HepG2 (cell line): ENCODE measurements around the gene CDC37L1. TPM values are rescaled to one million over a fixed set of nuclear protein-coding genes. Genes with fewer than 3 reads are reported as not detected.

Experiments used
- ATAC-seq: fragments of 200-7000 bp; cut with Tn5 transposase; 3 replicates; pipeline ENCODE4 v1.9.1; 2020; ENCODE audit warnings: mild to moderate bottlenecking, moderate library complexity
- BruUV-seq: library from RNA; stranded (reverse); fragments of 400-500 nt; replicated peaks from 2 replicates; lab custom pipeline; 2021; lab: Mats Ljungman, UMichigan
- CTCF ChIA-PET: fragments of 300-600 bp; formaldehyde crosslinking; extraction: SDS; loops from one replicate; lab custom pipeline; 2021; ENCODE audit warnings: low total read pairs, inconsistent platforms, low intra/inter-chr PET ratio; lab: Yijun Ruan, JAX
- POLR2A ChIA-PET: fragments of 350-600 bp; sonication (Branson Sonifier 250); formaldehyde crosslinking; loops from one replicate; lab custom pipeline; 2020; ENCODE audit warnings: antibody characterized with exemption, inconsistent platforms; lab: Yijun Ruan, JAX
- DNase-seq: peaks from one replicate; pipeline ENCODE4 v3.0.0-alpha.2; 2015; ENCODE audit warnings: low spot score
- FAIRE-seq: peaks from 3 replicates; lab custom pipeline; 2011; peaks lifted over from hg19 to GRCh38; lab: Jason Lieb, UNC
- H2AFZ ChIP-seq: one replicate; pipeline ENCODE4 v1.6.1; 2011; ENCODE audit warnings: low read length, inconsistent platforms
- H3K27ac ChIP-seq: fragments of 300-600 bp; 3 replicates; pipeline ENCODE4 v1.8.0; 2011; ENCODE audit warnings: mixed run types, mild to moderate bottlenecking, mixed read lengths, low read length, inconsistent platforms; ENCODE audit not compliant: insufficient read depth; ENCODE audit errors: extremely low read length
- H3K27me3 ChIP-seq, 2 experiments: fragments of 200-600 bp in 1 of 2; 2 replicates in 1 of 2; 3 replicates in 1 of 2; pipeline versions ENCODE4 v1.6.0 to v1.8.0; 2011; ENCODE audit warnings: low read length in 2 of 2, mild to moderate bottlenecking in 2 of 2, moderate library complexity in 2 of 2, inconsistent platforms in 1 of 2; ENCODE audit not compliant: insufficient read depth in 2 of 2, control insufficient read depth in 1 of 2
- H3K36me3 ChIP-seq, 2 experiments: fragments of 200-600 bp in 1 of 2; replicated peaks in 1 of 2; 2 replicates in 1 of 2; 3 replicates in 1 of 2; pipeline versions ENCODE4 v1.5.1 to v1.8.0; 2011; ENCODE audit warnings: low read length in 2 of 2, inconsistent platforms in 1 of 2; ENCODE audit not compliant: insufficient read depth in 2 of 2, control insufficient read depth in 1 of 2
- H3K4me1 ChIP-seq: 2 replicates; pipeline ENCODE4 v1.5.1; 2012; ENCODE audit warnings: low read length, inconsistent platforms; ENCODE audit not compliant: insufficient read depth
- H3K4me2 ChIP-seq: 2 replicates; pipeline ENCODE4 v1.6.0; 2011; ENCODE audit warnings: low read depth, low read length, inconsistent platforms
- H3K4me3 ChIP-seq, 3 experiments: fragments of 200-600 bp in 1 of 3; sonication (generic), shearing (Covaris generic) in 1 of 3; replicated peaks in 1 of 3; 2 replicates each; pipeline ENCODE4 v1.5.1; 2011 to 2016; ENCODE audit warnings: low read length in 3 of 3, inconsistent platforms in 2 of 3, low read depth in 2 of 3, mild to moderate bottlenecking in 2 of 3, control low read depth in 1 of 3, mixed read lengths in 1 of 3; ENCODE audit not compliant: insufficient read depth in 1 of 3
- H3K79me2 ChIP-seq: one replicate; pipeline ENCODE4 v1.6.1; 2011; ENCODE audit warnings: low read length, inconsistent platforms; ENCODE audit not compliant: insufficient read depth
- H3K9ac ChIP-seq: 2 replicates; pipeline ENCODE4 v1.6.0; 2011; ENCODE audit warnings: mild to moderate bottlenecking, low read depth, low read length, inconsistent platforms; ENCODE audit not compliant: insufficient read depth
- H3K9me3 ChIP-seq: 2 replicates; pipeline ENCODE4 v1.5.1; 2012; ENCODE audit warnings: mild to moderate bottlenecking, low read length
- H4K20me1 ChIP-seq: 2 replicates; pipeline ENCODE4 v1.6.0; 2011; ENCODE audit warnings: inconsistent platforms, mild to moderate bottlenecking, low read length, moderate library complexity; ENCODE audit not compliant: insufficient read depth
- STAG1 ChIP-seq: sonication (generic); formaldehyde crosslinking; IDR thresholded peaks from 2 replicates; pipeline ENCODE4 v1.4.0; 2020; ENCODE audit warnings: missing genetic modification reagents
- WGBS: methylation state at CpG from one replicate; pipeline ENCODE4 v1.1.6; 2017; ENCODE audit warnings: low lambda C conversion rate; 5-methylcytosine and 5-hydroxymethylcytosine counted together
- in situ Hi-C: cut with HindIII; loops from 2 replicates; pipeline ENCODE4 v1.10.0; 2017; ENCODE audit warnings: low pct_unique_long_range_greater_than_20kb; ENCODE audit not compliant: extremely low pct_ligation_motif_present
- intact Hi-C: fragments of 100-400 bp; cut with micrococcal nuclease; formaldehyde crosslinking; loops from one replicate; pipeline ENCODE4 v1.10.0; 2022; ENCODE audit not compliant: unreplicated experiment
- polyA plus RNA-seq, 8 experiments: library from polyadenylated mRNA; depleted of rRNA in 3 of 8; stranded (reverse) in 7 of 8; unstranded in 1 of 8; fragments of >200 nt; fragmentation: Illumina TruSeq in 4 of 8; extraction: Trizol in 4 of 8; gene quantifications; 2 replicates each; pipeline versions ENCODE4 v1.2.1 to v1.2.3, GENCODE V29; 2011 to 2016; ENCODE audit warnings: low read depth in 4 of 8, missing spikeins in 1 of 8, mixed read lengths in 1 of 8; ENCODE audit not compliant: insufficient read depth in 1 of 8
- total RNA-seq, 5 experiments: library from RNA; depleted of rRNA; stranded (reverse); fragments of >200 nt; fragmentation: Illumina TruSeq; extraction: Trizol; gene quantifications; 2 replicates each; pipeline ENCODE4 v1.2.3, GENCODE V29; 2016; ENCODE audit warnings: low read depth in 1 of 5
- TF ChIP-seq, protein P1 (sequence below): sonication (generic); formaldehyde crosslinking; IDR thresholded peaks from 2 replicates; pipeline ENCODE4 v1.4.0; 2020; ENCODE audit warnings: missing genetic modification reagents, mild to moderate bottlenecking, borderline replicate concordance

CDC37L1 gene
- total and polyA plus RNA-seq, 2 of the 13 experiments (the other 11 are each of a cell fraction or from before 2014, with no cell fraction given), result 5.5 to 17.0 TPM

DNA sequence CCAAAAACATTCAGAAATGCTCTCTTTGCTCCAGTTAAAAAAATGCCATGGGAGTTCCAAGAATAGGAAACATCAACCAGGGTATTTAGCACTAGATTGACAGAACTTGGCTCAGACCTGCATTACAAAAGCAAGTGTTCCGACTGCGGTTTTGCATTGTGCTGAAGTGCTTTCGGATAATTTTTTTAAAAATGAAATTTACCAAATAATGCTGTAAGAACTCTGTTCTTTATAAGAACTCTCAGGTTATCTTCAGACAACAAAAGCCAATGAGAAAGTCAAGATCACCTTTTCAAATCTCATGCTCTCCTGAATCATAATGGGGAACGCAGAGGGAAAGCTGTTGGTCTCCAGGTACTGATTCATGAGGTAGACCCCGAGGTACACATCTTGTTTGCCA is 17.8 kb upstream of the CDC37L1 start:
- Histone ChIP-seq H3K27ac (no peak overlapping the region), H4K20me1 (no peaks in the 10 kb centered on the region), H2AFZ (no peak overlapping the region), H3K79me2 (peaks cover 12% of the 10 kb centered on the region), H3K27me3 (no peaks in the 10 kb centered on the region), H3K4me2 (peak overlapping the region; percentile 59), H3K4me1 (peaks cover 64% of the 10 kb centered on the region)
- WGBS, result 31% methylated on average over 5 of the region's 5 CpGs
- DNase-seq, result no peak
- POLR2A ChIA-PET, result interaction anchor here (0.6 to 2.6 kb wide), 9 partner anchors 13 to 967 kb away, joined by 3 to 34 read pairs (median 5); partner anchors contain the start of genes AK3, CDC37L1 and RIC1
- no peak for FAIRE-seq
- CTCF ChIA-PET, result interaction anchor here (1.0 to 1.1 kb wide), 2 partner anchors 18 to 22 kb away, joined by 3 read pairs; partner anchors contain the start of gene CDC37L1
- intact Hi-C loops, result loop anchor here (5.0 kb wide), 1 partner anchor 36 kb away; no protein-coding TSS in a partner anchor
- TF ChIP-seq, protein P1, sequence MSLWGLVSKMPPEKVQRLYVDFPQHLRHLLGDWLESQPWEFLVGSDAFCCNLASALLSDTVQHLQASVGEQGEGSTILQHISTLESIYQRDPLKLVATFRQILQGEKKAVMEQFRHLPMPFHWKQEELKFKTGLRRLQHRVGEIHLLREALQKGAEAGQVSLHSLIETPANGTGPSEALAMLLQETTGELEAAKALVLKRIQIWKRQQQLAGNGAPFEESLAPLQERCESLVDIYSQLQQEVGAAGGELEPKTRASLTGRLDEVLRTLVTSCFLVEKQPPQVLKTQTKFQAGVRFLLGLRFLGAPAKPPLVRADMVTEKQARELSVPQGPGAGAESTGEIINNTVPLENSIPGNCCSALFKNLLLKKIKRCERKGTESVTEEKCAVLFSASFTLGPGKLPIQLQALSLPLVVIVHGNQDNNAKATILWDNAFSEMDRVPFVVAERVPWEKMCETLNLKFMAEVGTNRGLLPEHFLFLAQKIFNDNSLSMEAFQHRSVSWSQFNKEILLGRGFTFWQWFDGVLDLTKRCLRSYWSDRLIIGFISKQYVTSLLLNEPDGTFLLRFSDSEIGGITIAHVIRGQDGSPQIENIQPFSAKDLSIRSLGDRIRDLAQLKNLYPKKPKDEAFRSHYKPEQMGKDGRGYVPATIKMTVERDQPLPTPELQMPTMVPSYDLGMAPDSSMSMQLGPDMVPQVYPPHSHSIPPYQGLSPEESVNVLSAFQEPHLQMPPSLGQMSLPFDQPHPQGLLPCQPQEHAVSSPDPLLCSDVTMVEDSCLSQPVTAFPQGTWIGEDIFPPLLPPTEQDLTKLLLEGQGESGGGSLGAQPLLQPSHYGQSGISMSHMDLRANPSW, result 0 out of 2 replicates have a peak, but pooled peaks have one; percentile 8
- no peak for TF ChIP-seq STAG1 (CRISPR knock-in tag)
- TF ChIP-seq, all 625 proteins: peak for 1
- Histone ChIP-seq H3K36me3 (no peaks in the 10 kb centered on the region), H3K4me3 (peak overlapping the region in 1 of 3 experiments; percentile 81; a peak in 1 of 6 replicates), H3K9me3 (no peaks in the 10 kb centered on the region), H3K9ac (no peak overlapping the region)
- in situ Hi-C loops, result no loop called here
- BruUV-seq, result no TSS peak
- no peak for ATAC-seq
